Adrenal gland (tissue), 12 donors: ENCODE measurements around the gene CISD3. TPM values are rescaled to one million over a fixed set of nuclear protein-coding genes. Genes with fewer than 3 reads are reported as not detected.
"Not testable (repeated sequence)": the region's sequence is repeated elsewhere in the genome, so short reads cannot be mapped to it uniquely, and the experiment has no call there.

Experiments used
- DNase-seq, 7 donors: peaks; one replicate each; pipeline ENCODE4 v3.0.0-alpha.2; 2019 to 2020
- H3K27ac ChIP-seq, 5 donors: fragments of 200-600 bp; sonication (generic) in 4 of 5; 1 replicate in 3 of 5; 2 replicates in 2 of 5; pipeline versions ENCODE4 v1.5.1 to v1.8.0; 2016 to 2020; ENCODE audit warnings: mild to moderate bottlenecking in 1 of 5
- H3K27me3 ChIP-seq: fragments of 200-600 bp; 2 replicates; pipeline ENCODE4 v1.8.0; 2021
- H3K36me3 ChIP-seq, 2 donors: fragments of 200-600 bp; replicated peaks in 1 of 2; 1 replicate in 1 of 2; 2 replicates in 1 of 2; pipeline versions ENCODE4 v1.5.1 to v1.8.0; 2018 to 2022
- H3K4me1 ChIP-seq, 2 donors: fragments of 200-600 bp; replicated peaks in 1 of 2; 1 replicate in 1 of 2; 2 replicates in 1 of 2; pipeline versions ENCODE4 v1.5.1 to v1.8.0; 2018 to 2021
- H3K4me3 ChIP-seq, 4 donors: fragments of 200-600 bp; sonication (generic) in 3 of 4; one replicate each; pipeline ENCODE4 v1.5.1; 2016 to 2018
- H3K9me3 ChIP-seq, 3 donors: fragments of 200-600 bp; sonication (generic) in 1 of 3; replicated peaks in 1 of 3; 1 replicate in 2 of 3; 2 replicates in 1 of 3; pipeline versions ENCODE4 v1.5.1 to v1.8.0; 2016 to 2021
- POLR2A ChIP-seq, 2 donors: fragments of 450-650 bp; IDR thresholded peaks; one replicate each; pipeline ENCODE4 v1.6.1; 2017; ENCODE audit warnings: antibody characterized with exemption in 2 of 2, mild to moderate bottlenecking in 2 of 2, moderate library complexity in 1 of 2
- WGBS, 4 donors: extraction: QIAGEN DNeasy Blood & Tissue Kit in 2 of 4; methylation state at CpG; one replicate each; pipeline versions ENCODE4 v1.1.5 to v1.1.7; 2013 to 2017; 5-methylcytosine and 5-hydroxymethylcytosine counted together
- intact Hi-C, 2 donors: fragments of 100-400 bp; cut with DNase I; formaldehyde crosslinking; loops; one replicate each; pipeline versions ENCODE4 v1.14.1 to v1.15.0; 2022 to 2023
- polyA plus RNA-seq, 3 donors: library from polyadenylated mRNA; stranded (reverse); fragments of 200-250 nt in 2 of 3; fragments of 350-450 nt in 1 of 3; fragmentation: Illumina TruSeq in 1 of 3; extraction: RNeasy Lipid Tissue Mini Kit (QIAGEN cat#74804) in 1 of 3; gene quantifications; one replicate each; pipeline ENCODE4 v1.2.3, GENCODE V29; 2013 to 2014
- total RNA-seq, 9 donors: library from RNA; depleted of rRNA in 4 of 9; stranded (reverse); fragments of >200 nt in 4 of 9; fragments of 120-200 nt in 1 of 9; fragmentation: NEBNext Ultra II Directional in 1 of 9; extraction: Animal tissue kit (Norgen Biotek cat#: 25700) in 1 of 9; gene quantifications; one replicate each; pipeline versions ENCODE4 v1.1.0 to v1.2.4, GENCODE V29; 2013 to 2023
- TF ChIP-seq, protein P1 (sequence below), 6 experiments: fragments of 450-650 bp in 4 of 6; fragments of 200-600 bp in 2 of 6; sonication (generic) in 1 of 6; IDR thresholded peaks; 1 replicate in 5 of 6; 2 replicates in 1 of 6; pipeline versions ENCODE4 v1.5.1 to v1.8.0; 2016 to 2021; ENCODE audit warnings: antibody characterized with exemption in 6 of 6, mild to moderate bottlenecking in 2 of 6, moderate library complexity in 1 of 6
- donor health status: healthy with polysubstance abuse.
- donor health status: Bipolar disorder and iron deficiency.
- donor health status: DM: yes; HTN: yes; CAD: no.
- donor health status: DM: no; HTN: no; CAD: no.
- donor health status: DM: no; HTN: no; CAD: no.
- donor health status: DM: yes; HTN: yes; CAD: no.

CISD3 gene
- total and polyA plus RNA-seq, 12 donors: 7.2 to 78.7 (median 43.1) TPM

DNA sequence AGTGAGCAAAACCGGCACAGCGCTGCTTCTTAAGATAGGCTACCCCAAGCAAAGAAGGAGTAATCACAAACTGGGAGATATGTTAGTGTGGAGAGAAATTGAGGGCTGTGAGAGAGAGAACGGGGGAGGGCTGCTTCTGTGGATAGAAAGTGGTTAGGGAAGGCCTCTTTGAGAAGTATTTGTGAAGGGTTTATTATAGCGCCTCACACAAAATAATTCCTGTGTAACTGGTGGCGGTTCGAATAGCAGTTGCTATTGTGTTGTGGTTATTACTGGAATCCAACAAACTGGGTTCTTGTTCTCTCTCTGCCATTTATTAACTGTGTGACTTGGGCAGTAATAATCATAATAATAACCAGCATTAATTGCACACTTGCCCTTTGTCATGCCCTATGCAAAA lies 9.2 kb upstream of the CISD3 start:
- Histone ChIP-seq H3K9me3 (no peaks in the 10 kb centered on the region), H3K4me3 (no peak overlapping the region), H3K27ac (no peak overlapping the region), H3K4me1 (peaks cover 13 to 15% of the 10 kb centered on the region in 2 donors), H3K36me3 (peaks cover 0 to 60% of the 10 kb centered on the region in 2 donors), H3K27me3 (no peaks in the 10 kb centered on the region)
- no peak for DNase-seq
- TF ChIP-seq, protein P1, sequence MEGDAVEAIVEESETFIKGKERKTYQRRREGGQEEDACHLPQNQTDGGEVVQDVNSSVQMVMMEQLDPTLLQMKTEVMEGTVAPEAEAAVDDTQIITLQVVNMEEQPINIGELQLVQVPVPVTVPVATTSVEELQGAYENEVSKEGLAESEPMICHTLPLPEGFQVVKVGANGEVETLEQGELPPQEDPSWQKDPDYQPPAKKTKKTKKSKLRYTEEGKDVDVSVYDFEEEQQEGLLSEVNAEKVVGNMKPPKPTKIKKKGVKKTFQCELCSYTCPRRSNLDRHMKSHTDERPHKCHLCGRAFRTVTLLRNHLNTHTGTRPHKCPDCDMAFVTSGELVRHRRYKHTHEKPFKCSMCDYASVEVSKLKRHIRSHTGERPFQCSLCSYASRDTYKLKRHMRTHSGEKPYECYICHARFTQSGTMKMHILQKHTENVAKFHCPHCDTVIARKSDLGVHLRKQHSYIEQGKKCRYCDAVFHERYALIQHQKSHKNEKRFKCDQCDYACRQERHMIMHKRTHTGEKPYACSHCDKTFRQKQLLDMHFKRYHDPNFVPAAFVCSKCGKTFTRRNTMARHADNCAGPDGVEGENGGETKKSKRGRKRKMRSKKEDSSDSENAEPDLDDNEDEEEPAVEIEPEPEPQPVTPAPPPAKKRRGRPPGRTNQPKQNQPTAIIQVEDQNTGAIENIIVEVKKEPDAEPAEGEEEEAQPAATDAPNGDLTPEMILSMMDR (IDR thresholded peaks at IDR 0.05): no peak
- TF ChIP-seq POLR2A (IDR thresholded peaks at IDR 0.05): no peak
- 86 to 96% (median 88%) methylated on average over 6 of the region's 6 CpGs for WGBS, 4 donors
- intact Hi-C loops: no loop called here

DNA sequence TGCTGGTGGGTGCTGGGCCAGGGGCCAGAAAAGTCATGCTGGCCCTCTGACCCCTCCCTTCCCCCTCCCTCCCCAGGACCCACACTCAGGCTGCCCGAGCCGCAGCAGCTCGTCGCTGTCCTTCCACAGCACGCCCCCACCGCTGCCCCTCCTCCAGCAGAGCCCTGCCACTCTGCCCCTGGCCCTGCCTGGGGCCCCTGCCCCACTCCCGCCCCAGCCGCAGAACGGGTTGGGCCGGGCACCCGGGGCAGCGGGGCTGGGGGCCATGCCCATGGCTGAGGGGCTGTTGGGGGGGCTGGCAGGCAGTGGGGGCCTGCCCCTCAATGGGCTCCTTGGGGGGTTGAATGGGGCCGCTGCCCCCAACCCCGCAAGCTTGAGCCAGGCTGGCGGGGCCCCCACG lies 8.3 kb upstream of the CISD3 start:
- peaks cover 13 to 15% of the 10 kb centered on the region in 2 donors for H3K4me1 ChIP-seq
- no peak overlapping the region for H3K27ac ChIP-seq
- no peak for DNase-seq
- no peak overlapping the region for H3K4me3 ChIP-seq
- no peaks in the 10 kb centered on the region for H3K27me3 ChIP-seq
- H3K36me3 ChIP-seq: peaks cover 0 to 51% of the 10 kb centered on the region in 2 donors
- WGBS, 4 donors: 88 to 100% (median 91%) methylated on average over 1 to 16 of the region's 16 CpGs
- H3K9me3 ChIP-seq: no peaks in the 10 kb centered on the region
- intact Hi-C loops: no loop called here
- TF ChIP-seq POLR2A (IDR thresholded peaks at IDR 0.05): no peak
- TF ChIP-seq, protein P1 (IDR thresholded peaks at IDR 0.05): no peak

DNA sequence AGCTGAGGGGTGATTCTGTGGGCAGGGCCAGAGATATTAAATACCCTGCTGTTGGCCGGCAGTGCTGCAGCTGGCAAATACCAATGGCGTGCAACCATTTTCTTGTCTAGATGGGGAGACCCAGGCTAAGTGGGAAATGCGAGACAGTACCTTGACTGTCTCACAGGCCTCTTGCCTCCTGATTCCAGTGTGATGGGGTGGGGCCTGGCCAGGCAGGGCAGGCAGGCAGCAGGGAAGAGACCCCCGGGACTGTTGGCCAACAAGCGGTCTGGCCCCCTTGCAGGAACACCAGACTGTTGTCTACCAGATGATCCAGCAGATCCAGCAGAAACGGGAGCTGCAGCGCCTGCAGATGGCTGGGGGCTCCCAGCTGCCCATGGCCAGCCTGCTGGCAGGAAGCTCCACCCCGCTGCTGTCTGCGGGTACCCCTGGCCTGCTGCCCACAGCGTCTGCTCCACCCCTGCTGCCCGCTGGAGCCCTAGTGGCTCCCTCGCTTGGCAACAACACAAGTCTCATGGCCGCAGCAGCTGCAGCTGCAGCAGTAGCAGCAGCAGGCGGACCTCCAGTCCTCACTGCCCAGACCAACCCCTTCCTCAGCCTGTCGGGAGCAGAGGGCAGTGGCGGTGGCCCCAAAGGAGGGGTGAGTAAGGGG lies 5.7 kb upstream of the CISD3 start:
- peaks cover 13 to 39% of the 10 kb centered on the region in 2 donors for H3K4me1 ChIP-seq
- 41 to 71% (median 46%) methylated on average over 5 to 16 of the region's 16 CpGs for WGBS, 4 donors
- no peak overlapping the region for H3K4me3 ChIP-seq
- H3K9me3 ChIP-seq: no peaks in the 10 kb centered on the region
- peak; percentile 75 to 89 (median 80) for DNase-seq
- intact Hi-C loops: no loop called here
- H3K36me3 ChIP-seq: peaks cover 0 to 35% of the 10 kb centered on the region in 2 donors
- TF ChIP-seq, protein P1 (IDR thresholded peaks at IDR 0.05): no peak
- TF ChIP-seq POLR2A (IDR thresholded peaks at IDR 0.05): peak in 1 of 2 donors; percentile 15
- H3K27me3 ChIP-seq: no peaks in the 10 kb centered on the region
- peak overlapping the region in 1 of 5 donors; percentile 22 for H3K27ac ChIP-seq

DNA sequence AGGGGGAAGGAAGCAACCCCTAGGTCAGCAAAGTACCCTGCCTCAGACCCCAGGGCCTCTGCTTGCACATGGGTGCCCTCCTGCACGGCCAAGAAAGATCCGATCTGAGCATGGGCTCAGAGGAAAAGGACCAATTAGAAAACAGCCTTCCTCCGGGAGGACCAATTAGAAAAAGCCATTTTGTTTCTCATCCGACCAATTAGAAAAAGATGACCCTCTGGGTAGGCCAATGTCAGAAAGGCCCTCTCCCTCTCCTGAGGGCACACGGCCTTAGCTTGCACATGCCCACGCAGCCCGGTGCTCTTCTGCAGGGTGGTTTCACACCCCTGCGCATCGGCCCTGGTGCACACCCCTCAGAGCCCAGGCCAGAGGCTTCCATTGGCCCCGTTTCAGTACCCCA lies 5.1 kb upstream of the CISD3 start:
- no peak for DNase-seq
- no peak for TF ChIP-seq POLR2A (IDR thresholded peaks at IDR 0.05)
- TF ChIP-seq, protein P1 (IDR thresholded peaks at IDR 0.05): no peak
- 44 to 76% (median 69%) methylated on average over 5 to 10 of the region's 10 CpGs for WGBS, 4 donors
- H3K27me3 ChIP-seq: no peaks in the 10 kb centered on the region
- H3K4me3 ChIP-seq: no peak overlapping the region
- no peaks in the 10 kb centered on the region for H3K9me3 ChIP-seq
- peaks cover 0 to 35% of the 10 kb centered on the region in 2 donors for H3K36me3 ChIP-seq
- intact Hi-C loops: no loop called here
- no peak overlapping the region for H3K27ac ChIP-seq
- peaks cover 13 to 43% of the 10 kb centered on the region in 2 donors for H3K4me1 ChIP-seq

DNA sequence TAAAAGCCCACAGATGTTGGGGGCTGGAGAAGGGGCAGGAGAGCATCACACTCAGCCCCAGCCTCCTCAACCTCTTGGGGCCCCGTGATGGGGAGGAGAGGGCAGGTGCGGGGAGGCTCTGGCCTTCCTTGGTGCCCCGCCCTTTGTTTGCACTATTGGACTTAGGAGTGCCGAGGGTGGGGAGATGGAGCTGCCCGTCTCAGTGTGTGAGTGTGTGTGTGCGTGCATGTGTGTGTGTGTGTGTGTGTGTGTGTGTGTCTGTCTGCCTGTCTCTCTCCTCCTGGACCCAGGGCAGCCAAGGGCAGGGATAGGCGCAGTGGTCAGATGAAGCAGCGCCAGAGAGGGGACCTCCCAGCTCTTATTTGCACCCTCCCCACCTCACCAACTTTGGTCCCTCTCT lies 4.0 kb upstream of the CISD3 start:
- H3K4me1 ChIP-seq: peaks cover 17 to 50% of the 10 kb centered on the region in 2 donors
- H3K9me3 ChIP-seq, H3K27me3 ChIP-seq, H3K27ac ChIP-seq, intact Hi-C loops, H3K4me3 ChIP-seq: not testable (repeated sequence)
- H3K36me3 ChIP-seq: peaks cover 0 to 26% of the 10 kb centered on the region in 2 donors
- DNase-seq: peak in 1 of 7 donors; percentile 18
- 68 to 84% (median 73%) methylated on average over 5 to 8 of the region's 8 CpGs; no CpG with 5 or more reads in 1 of the 4 donors for WGBS, 4 donors
